GM04504 (cell line): ENCODE measurements around the gene TSHR.

Experiments
- DNase-seq: peaks from one replicate; pipeline ENCODE4 v3.0.0-alpha.2; 2012; ENCODE audit warnings: low read depth

TSHR gene

GRCh38 chr14:81137316-81137715, 181.9 kb downstream of the TSHR start:
- DNase-seq: peak; percentile 71

GRCh38 chr14:81138429-81138828, 183.0 kb downstream of the TSHR start:
- no peak for DNase-seq

GRCh38 chr14:81141426-81141825, 186.0 kb downstream of the TSHR start:
- DNase-seq: no peak

- DNase-seq: no peak
These were observed 188.4 kb downstream of the TSHR start for GRCh38 chr14:81143793-81144192.

- no peak for DNase-seq
These were observed 189.6 kb downstream of the TSHR start for GRCh38 chr14:81144824-81145603.

GRCh38 chr14:81147140-81147897, 191.9 kb downstream of the TSHR start:
- no peak for DNase-seq

GRCh38 chr14:81148635-81149034, 193.2 kb downstream of the TSHR start:
- no peak for DNase-seq

GRCh38 chr14:81153187-81153586, 197.8 kb downstream of the TSHR start:
- DNase-seq: no peak

- no peak for DNase-seq
These were observed 202.0 kb downstream of the TSHR start for GRCh38 chr14:81157431-81157830.

- no peak for DNase-seq
These were observed 205.7 kb downstream of the TSHR start for GRCh38 chr14:81161088-81161487.

GRCh38 chr14:81161749-81162148, 206.3 kb downstream of the TSHR start:
- no peak for DNase-seq

- DNase-seq: no peak
These were observed 207.5 kb downstream of the TSHR start for GRCh38 chr14:81162941-81163340.

GRCh38 chr14:81164167-81164774, 208.8 kb downstream of the TSHR start:
- peak; percentile 46 for DNase-seq

GRCh38 chr14:81165188-81165587, 209.8 kb downstream of the TSHR start:
- DNase-seq: no peak

- no peak for DNase-seq
These were observed 210.7 kb downstream of the TSHR start for GRCh38 chr14:81166121-81166520.

- no peak for DNase-seq
These were observed 213.8 kb downstream of the TSHR start for GRCh38 chr14:81169267-81169666.

- DNase-seq: no peak
These were observed 214.3 kb downstream of the TSHR start for GRCh38 chr14:81169711-81170103.

- DNase-seq: peak; percentile 73
These were observed 214.8 kb downstream of the TSHR start for GRCh38 chr14:81170104-81170828.

GRCh38 chr14:81170829-81171195, 215.4 kb downstream of the TSHR start:
- no peak for DNase-seq

GRCh38 chr14:81172353-81172752, 216.9 kb downstream of the TSHR start:
- no peak for DNase-seq

- no peak for DNase-seq
These were observed 217.5 kb downstream of the TSHR start for GRCh38 chr14:81172881-81173280.

GRCh38 chr14:81176241-81176640, 220.8 kb downstream of the TSHR start:
- DNase-seq: no peak
